Uterus (tissue), 2 donors: Measurements from ENCODE around the gene FOXN4.

Experiments
- POLR2A ChIP-seq, 2 donors: fragments of 450-650 bp; IDR thresholded peaks; one replicate each; pipeline ENCODE4 v1.6.1; 2016; ENCODE audit warnings: antibody characterized with exemption in 2 of 2, mild to moderate bottlenecking in 1 of 2, moderate library complexity in 1 of 2
- TF ChIP-seq, protein P1 (sequence below), 4 experiments: fragments of 200-600 bp in 2 of 4; fragments of 450-650 bp in 2 of 4; sonication (generic) in 2 of 4; IDR thresholded peaks; one replicate each; pipeline ENCODE4 v1.5.1; 2016 to 2019; ENCODE audit warnings: antibody characterized with exemption in 4 of 4, mild to moderate bottlenecking in 2 of 4, moderate library complexity in 1 of 4

DNA sequence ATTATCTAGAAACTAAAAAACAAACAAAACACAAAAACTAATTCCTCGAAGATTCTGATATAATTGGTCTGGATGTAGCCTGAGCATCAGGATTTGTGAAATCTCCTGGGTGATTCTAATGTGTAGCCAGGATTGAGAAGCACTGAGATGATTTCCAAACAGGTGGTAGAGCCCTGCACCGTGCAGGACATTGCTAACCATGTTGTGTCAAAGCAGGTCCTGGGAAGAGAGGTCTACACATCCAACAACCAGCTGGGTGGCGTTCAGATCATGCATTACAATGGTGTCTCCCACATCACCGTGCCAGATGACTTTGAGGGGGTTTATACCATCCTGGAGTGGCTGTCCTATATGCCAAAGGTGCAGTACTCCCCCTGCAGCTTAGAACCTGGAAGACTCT lies 56.3 kb downstream of the FOXN4 start:
- TF ChIP-seq, protein P1, sequence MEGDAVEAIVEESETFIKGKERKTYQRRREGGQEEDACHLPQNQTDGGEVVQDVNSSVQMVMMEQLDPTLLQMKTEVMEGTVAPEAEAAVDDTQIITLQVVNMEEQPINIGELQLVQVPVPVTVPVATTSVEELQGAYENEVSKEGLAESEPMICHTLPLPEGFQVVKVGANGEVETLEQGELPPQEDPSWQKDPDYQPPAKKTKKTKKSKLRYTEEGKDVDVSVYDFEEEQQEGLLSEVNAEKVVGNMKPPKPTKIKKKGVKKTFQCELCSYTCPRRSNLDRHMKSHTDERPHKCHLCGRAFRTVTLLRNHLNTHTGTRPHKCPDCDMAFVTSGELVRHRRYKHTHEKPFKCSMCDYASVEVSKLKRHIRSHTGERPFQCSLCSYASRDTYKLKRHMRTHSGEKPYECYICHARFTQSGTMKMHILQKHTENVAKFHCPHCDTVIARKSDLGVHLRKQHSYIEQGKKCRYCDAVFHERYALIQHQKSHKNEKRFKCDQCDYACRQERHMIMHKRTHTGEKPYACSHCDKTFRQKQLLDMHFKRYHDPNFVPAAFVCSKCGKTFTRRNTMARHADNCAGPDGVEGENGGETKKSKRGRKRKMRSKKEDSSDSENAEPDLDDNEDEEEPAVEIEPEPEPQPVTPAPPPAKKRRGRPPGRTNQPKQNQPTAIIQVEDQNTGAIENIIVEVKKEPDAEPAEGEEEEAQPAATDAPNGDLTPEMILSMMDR (IDR thresholded peaks at IDR 0.05): no peak
- no peak for TF ChIP-seq POLR2A (IDR thresholded peaks at IDR 0.05)
